Endodermal cell (in vitro differentiated cells): ENCODE measurements around the gene FXN. TPM values are rescaled to one million over a fixed set of nuclear protein-coding genes. Genes with fewer than 3 reads are reported as not detected.

ENCODE experiments used
- DNase-seq: peaks from one replicate; pipeline ENCODE4 v3.0.0-alpha.2; 2017
- H3K27ac ChIP-seq: 2 replicates; pipeline ENCODE4 v1.5.1; 2013; ENCODE audit warnings: mild to moderate bottlenecking, low read depth, low read length, moderate library complexity
- H3K27me3 ChIP-seq: 2 replicates; pipeline ENCODE4 v1.6.1; 2013; ENCODE audit warnings: mild to moderate bottlenecking, low read length, moderate library complexity; ENCODE audit not compliant: insufficient read depth, control insufficient read depth, poor library complexity, severe bottlenecking
- H3K36me3 ChIP-seq: 2 replicates; pipeline ENCODE4 v1.7.0; 2013; ENCODE audit warnings: mild to moderate bottlenecking, low read length, moderate library complexity; ENCODE audit not compliant: control insufficient read depth, insufficient read depth
- H3K4me1 ChIP-seq: one replicate; pipeline ENCODE4 v1.7.0; 2013; ENCODE audit warnings: low read length; ENCODE audit not compliant: control insufficient read depth, insufficient read depth
- H3K4me3 ChIP-seq: 2 replicates; pipeline ENCODE4 v1.5.1; 2013; ENCODE audit warnings: mild to moderate bottlenecking, low read length, moderate library complexity
- H3K9ac ChIP-seq: 2 replicates; pipeline ENCODE4 v1.6.1; 2013; ENCODE audit warnings: mild to moderate bottlenecking, low read length, moderate library complexity; ENCODE audit not compliant: poor library complexity, severe bottlenecking; ENCODE audit errors: extremely low read depth
- H3K9me3 ChIP-seq: 2 replicates; pipeline ENCODE4 v1.6.1; 2013; ENCODE audit warnings: mild to moderate bottlenecking, low read length, moderate library complexity; ENCODE audit not compliant: control insufficient read depth
- H3K27ac Mint-ChIP-seq: 2 replicates; pipeline ENCODE4 v1.8.0; 2020; ENCODE audit warnings: mixed read lengths
- H3K27me3 Mint-ChIP-seq: 2 replicates; pipeline ENCODE4 v1.8.0; 2021; ENCODE audit warnings: mild to moderate bottlenecking, mixed read lengths; ENCODE audit not compliant: insufficient read depth
- H3K36me3 Mint-ChIP-seq: 2 replicates; pipeline ENCODE4 v1.8.0; 2020; ENCODE audit warnings: low read depth, mixed read lengths
- H3K4me1 Mint-ChIP-seq: 2 replicates; pipeline ENCODE4 v1.8.0; 2020; ENCODE audit warnings: mixed read lengths
- H3K4me3 Mint-ChIP-seq: 2 replicates; pipeline ENCODE4 v1.8.0; 2020; ENCODE audit warnings: mild to moderate bottlenecking, moderate library complexity, mixed read lengths
- H3K9me3 Mint-ChIP-seq: 2 replicates; pipeline ENCODE4 v1.8.0; 2020; ENCODE audit warnings: mild to moderate bottlenecking, mixed read lengths
- WGBS, 2 experiments: methylation state at CpG; one replicate each; pipeline versions ENCODE4 v1.1.5 to v1.1.7; 2013; ENCODE audit warnings: missing lambda C conversion rate in 2 of 2, mixed read lengths in 1 of 2; ENCODE audit not compliant: insufficient coverage in 1 of 2, insufficient read length in 1 of 2; 5-methylcytosine and 5-hydroxymethylcytosine counted together
- total RNA-seq, 2 donors: library from RNA; stranded (reverse); fragmentation: NEBNext Ultra II Directional in 1 of 2; extraction: Animal tissue kit (Norgen Biotek cat#: 25700) in 1 of 2; gene quantifications; 2 replicates in 1 of 2; 3 replicates in 1 of 2; pipeline ENCODE4 v1.2.1, GENCODE V29; 2021
- TF ChIP-seq, protein P1 (sequence below): fragments of 200-600 bp; sonication (generic); conservative IDR thresholded peaks from 2 replicates; pipeline ENCODE4 v1.5.0; 2021; ENCODE audit warnings: antibody characterized with exemption, mild to moderate bottlenecking

FXN gene
- total RNA-seq, 2 donors from 2014 or later: 33.0 to 34.1 TPM

DNA sequence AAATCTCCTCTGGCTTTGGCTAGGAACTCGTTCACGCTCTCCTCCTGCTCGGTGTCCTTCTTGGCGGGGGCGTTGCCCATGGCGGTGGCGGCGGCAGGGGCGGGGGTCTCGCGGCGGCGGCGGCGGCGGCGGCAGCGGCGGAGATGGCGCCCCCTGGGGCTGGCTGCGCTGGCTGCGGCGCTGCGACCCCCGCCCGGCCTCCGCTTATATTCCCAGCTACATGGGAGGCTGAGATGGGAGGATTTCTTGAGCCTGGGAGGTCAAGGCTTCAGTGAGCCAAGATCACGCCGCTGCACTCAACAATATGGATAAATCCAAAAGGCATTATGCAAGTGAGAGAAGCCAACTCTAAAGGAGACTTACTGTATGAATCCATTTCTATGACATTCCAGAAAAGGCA lies 21.5 kb upstream of the FXN start, which contains the start of gene PRKACG:
PRKACG (minus strand) TSS at position 101 of the 400 bp plus-strand sequence; CDS start at position 80, 21 bp downstream.
- Histone ChIP-seq H3K27ac (no peak within 1 kb of the TSS), H3K9me3 (no peaks in the 10 kb centered on the region), H3K27me3 (no peaks in the 10 kb centered on the region), H3K4me3 (no peak within 1 kb of the TSS), H3K4me1 (no peaks in the 10 kb centered on the region), H3K9ac (no peak within 1 kb of the TSS), H3K36me3 (peaks cover 4% of the 10 kb centered on the region)
- TF ChIP-seq, protein P1, sequence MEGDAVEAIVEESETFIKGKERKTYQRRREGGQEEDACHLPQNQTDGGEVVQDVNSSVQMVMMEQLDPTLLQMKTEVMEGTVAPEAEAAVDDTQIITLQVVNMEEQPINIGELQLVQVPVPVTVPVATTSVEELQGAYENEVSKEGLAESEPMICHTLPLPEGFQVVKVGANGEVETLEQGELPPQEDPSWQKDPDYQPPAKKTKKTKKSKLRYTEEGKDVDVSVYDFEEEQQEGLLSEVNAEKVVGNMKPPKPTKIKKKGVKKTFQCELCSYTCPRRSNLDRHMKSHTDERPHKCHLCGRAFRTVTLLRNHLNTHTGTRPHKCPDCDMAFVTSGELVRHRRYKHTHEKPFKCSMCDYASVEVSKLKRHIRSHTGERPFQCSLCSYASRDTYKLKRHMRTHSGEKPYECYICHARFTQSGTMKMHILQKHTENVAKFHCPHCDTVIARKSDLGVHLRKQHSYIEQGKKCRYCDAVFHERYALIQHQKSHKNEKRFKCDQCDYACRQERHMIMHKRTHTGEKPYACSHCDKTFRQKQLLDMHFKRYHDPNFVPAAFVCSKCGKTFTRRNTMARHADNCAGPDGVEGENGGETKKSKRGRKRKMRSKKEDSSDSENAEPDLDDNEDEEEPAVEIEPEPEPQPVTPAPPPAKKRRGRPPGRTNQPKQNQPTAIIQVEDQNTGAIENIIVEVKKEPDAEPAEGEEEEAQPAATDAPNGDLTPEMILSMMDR: no peak
- Mint-ChIP-seq H3K4me3 (no peak within 1 kb of the TSS), H3K36me3 (no peaks in the 10 kb centered on the region), H3K27ac (no peak within 1 kb of the TSS), H3K4me1 (peaks cover 13% of the 10 kb centered on the region), H3K27me3 (no peaks in the 10 kb centered on the region), H3K9me3 (peaks cover 9% of the 10 kb centered on the region)
- 95 to 99% methylated on average over 11 to 29 of the region's 29 CpGs for WGBS, 2 experiments
- no peak for DNase-seq

GRCh38 chr9:69016191-69017096 lies 19.1 kb upstream of the FXN start:
- H3K27ac ChIP-seq: no peak overlapping the region
- peaks cover 9% of the 10 kb centered on the region for H3K9me3 Mint-ChIP-seq
- no peak overlapping the region for H3K4me3 ChIP-seq
- H3K27me3 ChIP-seq: no peaks in the 10 kb centered on the region
- H3K36me3 Mint-ChIP-seq: no peaks in the 10 kb centered on the region
- peaks cover 13% of the 10 kb centered on the region for H3K4me1 Mint-ChIP-seq
- H3K9ac ChIP-seq: no peak overlapping the region
- 71 to 84% methylated on average over 5 of the region's 5 CpGs for WGBS, 2 experiments
- no peak overlapping the region for H3K4me3 Mint-ChIP-seq
- DNase-seq: no peak
- no peaks in the 10 kb centered on the region for H3K27me3 Mint-ChIP-seq
- no peaks in the 10 kb centered on the region for H3K36me3 ChIP-seq
- no peak overlapping the region for H3K27ac Mint-ChIP-seq
- TF ChIP-seq, protein P1: no peak
- H3K4me1 ChIP-seq: no peaks in the 10 kb centered on the region
- H3K9me3 ChIP-seq: no peaks in the 10 kb centered on the region

DNA sequence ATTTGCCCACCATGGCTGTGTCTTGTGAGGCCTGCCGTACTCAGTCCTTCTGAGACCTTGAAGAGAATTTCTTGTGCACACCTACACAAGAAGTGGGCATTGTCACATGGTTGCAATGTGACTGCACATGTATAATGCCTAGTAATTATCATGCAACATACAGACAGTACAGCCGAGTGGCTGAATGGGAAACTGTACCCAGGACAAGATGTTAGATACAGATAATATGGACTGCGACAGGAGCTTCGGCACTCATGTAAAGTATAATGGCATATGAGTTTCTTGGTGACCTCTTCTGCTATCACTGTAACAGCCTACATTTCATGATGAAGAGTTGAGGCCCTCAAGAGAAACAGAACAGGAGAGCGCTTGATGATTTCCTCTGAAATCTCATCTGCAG lies 16.8 kb upstream of the FXN start:
- 72 to 97% methylated on average over 3 to 5 of the region's 5 CpGs for WGBS, 2 experiments
- Histone ChIP-seq H3K4me3 (no peak overlapping the region), H3K27me3 (no peaks in the 10 kb centered on the region), H3K9ac (no peak overlapping the region), H3K4me1 (no peaks in the 10 kb centered on the region), H3K36me3 (no peaks in the 10 kb centered on the region), H3K27ac (no peak overlapping the region), H3K9me3 (no peaks in the 10 kb centered on the region)
- Mint-ChIP-seq H3K4me1 (peaks cover 17% of the 10 kb centered on the region), H3K27ac (no peak overlapping the region), H3K27me3 (no peaks in the 10 kb centered on the region), H3K4me3 (no peak overlapping the region), H3K36me3 (no peaks in the 10 kb centered on the region), H3K9me3 (peaks cover 2% of the 10 kb centered on the region)
- DNase-seq: no peak
- TF ChIP-seq, protein P1: no peak
